Measurements from ENCODE around the gene CATSPERE.
A peak's percentile ranks its signal among the peaks of the same experiment; 100 is the strongest.
"Not testable (repeated sequence)": the region's sequence is repeated elsewhere in the genome, so short reads cannot be mapped to it uniquely, and the experiment has no call there.

Gene CATSPERE

DNA sequence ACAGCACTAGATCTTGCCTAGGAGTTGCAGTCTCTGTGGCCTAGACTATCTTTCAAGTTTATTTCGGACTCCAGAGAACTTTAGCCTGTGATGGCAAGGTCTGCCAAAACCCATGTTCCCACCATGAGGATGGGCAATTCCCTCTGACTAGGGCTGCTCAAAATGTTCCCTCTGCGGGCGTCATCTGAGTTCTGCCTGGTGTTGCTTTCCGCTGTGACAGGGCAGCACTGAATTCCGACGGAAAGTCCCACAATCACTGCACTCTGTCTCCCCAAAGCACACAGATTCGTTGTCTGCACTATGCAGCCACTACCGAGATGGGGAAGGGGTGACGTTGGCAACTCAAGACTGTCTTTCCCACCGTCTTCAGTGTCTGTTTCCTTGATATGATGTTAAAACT, 75.2 kb downstream of the CATSPERE start:
- DNase-seq (ENCODE audit: extremely low read depth in 1 of 2, low read depth in 1 of 2), result no peak

DNA sequence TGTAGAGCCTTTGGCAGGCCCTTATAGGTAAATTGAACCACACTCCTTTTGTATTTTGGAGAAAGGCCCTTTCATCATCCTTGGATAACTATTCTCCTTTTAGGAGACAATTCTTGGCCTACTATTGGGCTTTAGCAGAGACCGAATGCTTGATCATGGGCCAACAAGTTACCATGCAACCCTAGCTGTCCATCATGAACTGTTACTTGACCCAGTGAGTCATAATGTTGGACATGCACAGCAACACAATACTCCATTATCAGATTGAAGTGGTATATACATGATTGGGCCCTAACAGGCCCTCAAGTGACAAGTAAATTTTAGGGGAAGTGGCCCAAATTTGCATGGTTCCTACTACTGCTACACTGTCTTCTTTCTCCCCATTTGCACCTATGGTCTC, 84.4 kb downstream of the CATSPERE start:
- no peak for DNase-seq (ENCODE audit: extremely low read depth in 1 of 2, low read depth in 1 of 2)

DNA sequence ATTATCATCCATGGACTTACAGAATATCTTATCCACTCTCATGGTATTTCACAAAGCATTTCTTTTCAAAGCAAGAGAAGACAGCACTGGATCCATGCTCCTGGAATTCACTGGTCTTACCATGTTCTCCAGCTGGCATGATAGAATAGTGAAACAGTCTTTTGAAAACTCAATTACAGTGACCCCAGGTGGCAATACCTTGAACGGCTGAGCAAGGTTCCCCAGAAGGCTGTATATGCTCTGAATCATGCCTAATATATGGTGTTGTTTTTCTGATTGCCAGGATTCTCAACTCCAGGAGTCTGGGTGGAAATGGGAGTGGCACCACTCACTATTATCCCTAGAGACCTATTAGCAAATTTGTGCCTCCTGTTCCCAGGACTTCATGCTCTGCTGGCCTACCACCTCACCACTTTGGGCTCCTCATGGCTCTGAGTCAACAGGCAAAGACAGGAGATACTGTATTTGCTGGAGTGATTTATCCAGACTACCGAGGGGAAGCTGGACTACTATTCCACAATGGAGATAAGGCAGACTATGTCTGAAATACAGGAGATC, 87.6 kb downstream of the CATSPERE start:
- no peak for DNase-seq (ENCODE audit: extremely low read depth in 1 of 2, low read depth in 1 of 2)

DNA sequence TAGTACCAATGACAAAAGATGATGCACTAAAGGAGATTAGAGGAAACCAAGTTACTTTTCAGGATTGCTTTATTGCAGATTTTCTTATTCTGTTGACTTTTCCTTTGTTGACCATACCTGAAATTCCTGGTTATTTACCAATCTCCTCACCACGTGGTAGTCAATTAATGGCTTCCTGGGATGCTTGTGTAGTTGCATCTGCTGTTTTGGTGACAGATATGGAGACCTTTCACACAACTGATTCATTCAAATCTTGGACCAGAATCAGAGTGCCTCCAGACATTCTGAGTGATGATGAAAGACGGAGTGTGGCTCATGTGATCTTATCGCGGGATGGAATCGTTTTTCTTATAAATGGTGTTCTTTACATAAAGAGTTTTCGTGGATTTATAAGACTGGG, 91.3 kb downstream of the CATSPERE start:
- no peak for DNase-seq (ENCODE audit: extremely low read depth in 1 of 2, low read depth in 1 of 2)

DNA sequence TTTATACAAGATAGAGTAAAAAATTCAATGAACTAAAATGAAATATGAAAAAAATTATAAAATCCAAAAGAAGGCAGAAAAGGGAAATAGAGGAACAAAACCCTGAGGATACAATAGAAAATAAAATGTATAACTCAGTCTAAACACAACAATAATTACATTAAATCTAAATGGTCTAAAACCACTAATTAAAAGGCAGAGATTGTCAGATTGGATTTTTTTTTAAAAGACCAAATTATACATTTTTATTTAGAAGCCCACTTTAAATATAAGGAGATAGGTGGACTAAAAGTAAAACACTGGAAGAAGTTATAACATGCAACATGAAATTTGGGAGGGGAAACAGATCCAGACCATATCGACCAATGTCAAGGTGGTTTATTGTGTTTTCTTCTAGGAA, 95.2 kb downstream of the CATSPERE start:
- DNase-seq (ENCODE audit: extremely low read depth in 1 of 2, low read depth in 1 of 2), result no peak

DNA sequence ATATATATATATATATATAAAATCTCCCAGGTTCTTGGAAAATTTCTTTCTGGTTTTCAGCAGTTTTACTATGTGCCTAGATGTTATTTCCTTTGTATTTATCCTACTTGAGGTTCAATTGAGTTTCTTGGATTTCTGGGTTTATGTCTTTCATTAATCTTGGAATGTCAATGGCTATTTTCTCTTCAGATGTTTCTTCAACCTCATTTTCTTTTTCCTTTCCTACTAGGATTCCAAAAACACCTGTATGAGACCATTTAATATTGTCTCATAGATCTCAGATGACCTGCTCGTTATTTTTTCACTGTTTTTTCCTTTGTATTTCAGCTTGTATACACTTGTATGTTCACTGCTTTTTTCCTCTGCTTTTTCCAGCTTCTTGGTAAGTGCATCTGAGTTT, 96.5 kb downstream of the CATSPERE start:
- no peak for DNase-seq (ENCODE audit: extremely low read depth in 1 of 2, low read depth in 1 of 2)

DNA sequence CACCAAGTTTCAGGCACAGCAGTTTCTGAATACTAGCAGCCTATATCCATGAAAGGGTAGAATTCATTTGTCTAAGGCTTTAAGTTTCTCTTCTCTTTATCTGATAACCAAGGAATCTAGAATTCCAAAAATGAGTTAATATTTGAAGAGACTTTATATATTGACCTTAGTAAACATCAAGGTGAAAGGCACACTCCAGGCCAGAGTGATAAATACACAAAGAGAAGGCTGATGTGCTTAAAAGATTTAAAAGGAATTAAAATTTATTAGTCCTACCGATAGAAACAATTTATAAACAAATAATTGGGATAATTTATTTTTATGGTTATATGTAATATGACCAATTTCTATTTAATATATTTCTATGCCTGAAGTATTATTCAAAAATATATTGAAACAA, 98.5 kb downstream of the CATSPERE start:
- no peak for DNase-seq (ENCODE audit: extremely low read depth in 1 of 2, low read depth in 1 of 2)

DNA sequence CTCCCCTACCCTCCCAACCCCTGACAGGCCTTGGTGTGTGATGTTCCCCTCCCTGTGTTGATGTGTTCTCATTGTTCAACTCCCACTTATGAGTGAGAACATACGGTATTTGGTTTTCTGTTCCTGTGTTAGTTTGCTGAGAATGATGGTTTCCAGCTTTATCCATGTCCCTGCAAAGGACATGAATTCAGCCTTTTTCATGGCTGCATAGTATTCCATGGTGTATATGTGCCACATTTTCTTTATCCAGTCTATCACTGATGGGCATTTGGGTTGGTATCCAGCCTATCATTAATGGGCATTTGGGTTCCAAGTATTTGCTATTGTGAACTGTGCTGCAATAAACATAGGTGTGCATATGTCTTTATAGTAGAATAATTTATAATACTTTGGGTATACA, 101.8 kb downstream of the CATSPERE start:
- DNase-seq (ENCODE audit: extremely low read depth in 1 of 2, low read depth in 1 of 2), result not testable (repeated sequence)

DNA sequence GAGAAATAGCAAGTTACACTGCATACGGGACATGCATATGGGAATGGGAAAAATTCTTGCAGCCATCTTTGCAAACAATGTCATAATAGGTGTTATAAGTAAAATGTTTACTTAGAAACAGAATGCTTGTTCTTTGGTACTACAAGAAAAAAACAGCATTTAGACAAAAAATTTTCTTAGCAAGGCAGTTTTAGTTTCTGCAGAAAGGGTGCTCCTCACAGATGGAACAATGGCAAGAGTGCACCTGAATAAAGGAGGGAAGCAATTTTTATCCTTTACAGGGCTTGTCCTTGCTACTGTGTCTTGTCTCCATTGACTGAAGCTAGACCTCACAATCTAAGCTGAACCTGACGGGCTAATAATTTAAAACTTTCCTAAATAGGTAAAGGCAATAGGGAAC, 112.7 kb downstream of the CATSPERE start:
- DNase-seq (ENCODE audit: extremely low read depth in 1 of 2, low read depth in 1 of 2), result no peak

DNA sequence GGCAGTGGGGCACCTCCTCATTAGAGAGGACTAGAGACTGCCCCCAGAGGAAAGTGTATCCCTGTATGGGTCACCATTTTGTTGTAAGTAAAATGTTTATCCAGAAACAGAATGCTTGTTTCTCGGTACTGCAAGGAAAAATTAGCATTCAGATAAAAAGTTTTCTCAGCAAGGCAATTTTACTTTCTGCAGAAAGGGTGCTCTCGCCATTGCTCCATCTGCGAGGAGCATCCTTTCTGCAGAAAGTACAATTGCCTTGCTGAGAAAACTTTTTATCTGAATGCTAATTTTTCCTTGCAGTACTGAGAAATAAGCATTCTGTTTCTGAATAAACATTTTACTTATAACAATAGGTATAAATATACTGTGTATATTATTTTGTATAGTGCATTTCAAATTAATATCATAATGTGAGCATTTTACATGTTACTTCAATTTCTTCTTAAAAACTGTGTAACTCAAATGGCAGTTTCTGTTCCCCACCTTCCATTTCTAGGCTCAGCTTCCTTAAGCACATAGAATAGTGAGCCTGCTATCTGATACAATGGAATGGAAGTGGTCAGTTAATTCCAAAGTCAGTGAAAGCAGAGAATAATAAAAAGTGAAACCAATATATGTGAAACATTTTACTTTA, 115.3 kb downstream of the CATSPERE start:
- no peak for DNase-seq (ENCODE audit: extremely low read depth in 1 of 2, low read depth in 1 of 2)

DNA sequence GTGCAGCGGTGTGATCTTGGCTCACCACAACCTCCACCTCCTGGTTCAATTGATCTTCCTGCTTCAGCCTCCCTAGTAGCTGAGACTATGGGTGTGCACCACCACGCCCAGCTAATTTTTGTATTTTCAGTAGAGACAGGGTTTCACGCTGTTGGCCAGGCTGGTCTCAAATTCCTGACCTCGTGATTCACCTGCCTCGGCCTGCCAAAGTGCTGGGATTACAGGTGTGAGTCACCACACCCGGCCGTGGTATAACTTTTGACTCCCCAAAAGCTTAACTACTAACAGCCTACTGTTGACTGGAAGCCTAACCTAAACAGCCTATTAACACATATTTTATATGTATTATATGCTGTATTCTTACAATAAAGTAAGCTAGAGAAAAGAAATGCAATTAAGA, 117.1 kb downstream of the CATSPERE start:
- not testable (repeated sequence) for DNase-seq (ENCODE audit: extremely low read depth in 1 of 2, low read depth in 1 of 2)

DNA sequence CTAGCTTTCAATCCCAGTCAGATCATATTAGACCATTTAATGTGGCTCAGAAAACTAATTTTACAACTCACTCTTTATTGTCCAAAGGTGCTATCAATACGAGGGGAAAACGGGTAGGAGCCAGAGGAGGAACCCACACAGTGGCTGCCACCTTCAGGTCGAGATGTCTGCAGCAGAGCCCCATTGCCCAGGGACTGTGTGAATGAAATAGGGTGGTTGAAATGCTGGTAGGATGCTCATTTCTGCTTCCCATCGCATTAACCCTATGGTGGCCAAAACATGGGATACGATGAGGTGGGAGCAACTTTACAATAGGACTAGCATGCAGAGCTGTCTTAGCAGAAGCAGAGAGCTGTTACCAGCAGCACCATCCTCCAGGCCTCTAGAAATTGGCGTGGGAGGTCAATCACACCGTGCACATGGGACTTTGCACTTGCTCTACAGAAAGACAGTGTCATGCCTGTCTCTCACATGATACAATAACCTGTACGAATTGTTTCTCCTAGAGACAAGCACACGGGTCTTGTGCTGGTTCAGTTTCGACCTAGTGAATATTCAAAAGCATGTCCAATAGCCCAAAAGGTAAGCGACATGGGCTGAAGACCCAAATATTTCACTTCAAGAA, 122.4 kb downstream of the CATSPERE start:
- no peak for DNase-seq (ENCODE audit: extremely low read depth in 1 of 2, low read depth in 1 of 2)

DNA sequence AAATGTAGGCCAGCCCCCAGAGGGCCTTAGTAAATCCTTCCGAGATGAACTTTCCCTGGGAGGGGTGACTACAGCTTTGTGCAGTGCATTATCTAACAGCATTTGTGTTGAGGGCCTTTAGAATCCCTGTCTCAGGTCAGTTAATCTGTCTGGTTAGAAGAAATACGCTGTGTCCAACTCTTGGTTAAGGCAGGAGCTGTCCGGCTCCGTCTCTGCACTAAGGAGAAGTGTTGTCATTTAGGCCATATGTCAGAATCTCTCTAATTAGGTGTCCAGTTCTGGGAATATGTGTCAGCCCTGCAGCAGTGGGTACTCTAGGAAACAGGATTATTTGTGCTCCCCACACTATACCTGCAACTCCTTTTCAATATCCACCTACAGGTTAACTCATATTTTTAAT, 124.8 kb downstream of the CATSPERE start:
- no peak for DNase-seq (ENCODE audit: extremely low read depth in 1 of 2, low read depth in 1 of 2)

DNA sequence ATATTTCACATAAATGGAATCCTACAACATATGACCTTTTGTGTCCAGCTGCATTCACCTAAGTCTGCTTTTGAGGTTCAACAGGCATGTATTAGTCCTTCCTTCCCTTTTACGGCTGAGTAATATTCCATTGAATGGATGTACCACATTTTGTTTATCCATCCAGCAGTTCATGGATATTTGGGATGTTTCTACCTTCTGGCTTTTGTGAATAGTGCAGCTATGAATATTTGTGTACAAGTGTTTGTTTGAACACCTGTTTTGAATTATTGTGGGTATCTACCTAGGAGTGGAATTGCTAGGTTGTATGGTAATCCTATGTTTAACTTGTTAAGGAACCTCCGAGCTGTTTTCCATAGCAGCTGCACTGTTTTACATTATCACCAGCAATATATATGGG, 129.6 kb downstream of the CATSPERE start:
- DNase-seq (ENCODE audit: extremely low read depth in 1 of 2, low read depth in 1 of 2), result no peak

DNA sequence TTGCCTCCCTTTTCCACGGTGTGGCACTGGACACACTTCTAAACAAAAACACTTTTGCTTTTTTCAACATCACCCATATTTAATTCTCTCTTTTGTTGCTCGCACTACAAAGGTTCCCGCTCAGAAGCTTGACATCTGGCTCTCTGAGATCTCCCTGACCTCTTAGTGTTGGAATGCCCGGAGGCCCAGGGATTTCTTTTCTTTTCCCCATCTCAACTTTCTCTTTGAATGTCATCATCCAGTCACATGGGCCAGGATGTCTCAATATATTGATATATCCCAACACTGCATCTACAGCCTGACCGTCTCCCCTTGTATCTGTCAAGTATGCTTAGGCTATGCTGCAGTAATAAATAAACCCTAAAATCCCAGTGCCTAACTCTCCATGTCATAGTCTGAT, 137.5 kb downstream of the CATSPERE start:
- no peak for DNase-seq (ENCODE audit: extremely low read depth in 1 of 2, low read depth in 1 of 2)

DNA sequence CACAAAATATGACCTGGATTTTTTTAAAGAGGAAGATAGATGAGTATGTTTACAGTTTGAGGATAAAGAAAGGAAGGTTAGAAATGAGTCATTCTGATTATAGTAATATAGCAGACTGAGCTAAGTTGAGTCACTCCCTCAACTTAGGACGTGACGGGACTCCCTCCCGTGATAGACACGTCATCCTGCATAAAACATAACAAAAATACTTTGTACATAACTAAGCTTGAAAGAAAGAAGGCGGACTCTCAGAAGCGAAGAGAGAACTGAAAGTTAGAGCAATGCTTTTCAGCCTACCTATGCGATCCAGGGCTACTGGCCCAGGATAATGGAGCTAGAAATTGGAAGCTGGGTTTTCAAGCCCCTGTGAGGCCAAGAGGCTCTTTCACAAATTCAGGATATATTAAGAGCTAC, 138.9 kb downstream of the CATSPERE start:
- DNase-seq (ENCODE audit: extremely low read depth in 1 of 2, low read depth in 1 of 2), result peak in 1 of 2 donors; percentile 4

DNA sequence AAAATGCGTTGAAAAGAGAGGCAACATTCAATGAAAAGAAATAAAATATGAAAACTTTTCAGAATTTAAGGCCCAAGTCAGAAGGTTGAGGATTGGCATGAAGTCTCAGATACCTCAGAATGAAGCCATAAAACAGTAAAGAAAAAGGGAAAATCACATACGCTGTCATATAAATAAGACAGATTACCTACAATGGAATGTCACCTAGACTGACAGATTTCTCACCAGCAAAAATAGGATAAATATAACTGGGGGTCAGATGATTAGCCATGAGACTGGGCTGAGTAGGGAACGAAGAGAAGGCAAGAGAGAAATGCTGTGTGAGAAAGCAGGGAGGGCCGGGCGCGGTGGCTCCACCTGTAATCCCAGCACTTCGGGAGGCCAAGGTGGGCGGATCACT, 140.3 kb downstream of the CATSPERE start:
- no peak for DNase-seq (ENCODE audit: extremely low read depth in 1 of 2, low read depth in 1 of 2)

DNA sequence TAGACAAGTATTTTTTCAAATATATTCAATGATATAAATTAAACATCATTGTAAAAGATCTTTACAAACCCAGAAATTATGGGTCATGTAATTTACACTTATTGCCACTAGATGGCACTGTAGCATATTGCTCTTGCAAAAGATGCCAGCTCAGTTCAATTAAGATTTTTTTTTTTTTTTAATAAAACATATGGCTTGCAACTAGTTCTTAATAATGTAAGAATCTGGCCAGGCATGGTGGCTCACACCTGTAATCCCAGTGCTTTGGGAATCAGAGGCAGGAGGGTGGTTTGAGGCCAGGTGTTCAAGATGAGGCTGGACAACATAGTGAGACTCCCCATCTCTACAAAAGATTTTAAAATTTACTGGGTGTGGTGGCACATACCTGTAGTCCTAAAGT, 142.4 kb downstream of the CATSPERE start:
- no peak for DNase-seq (ENCODE audit: extremely low read depth in 1 of 2, low read depth in 1 of 2)

DNA sequence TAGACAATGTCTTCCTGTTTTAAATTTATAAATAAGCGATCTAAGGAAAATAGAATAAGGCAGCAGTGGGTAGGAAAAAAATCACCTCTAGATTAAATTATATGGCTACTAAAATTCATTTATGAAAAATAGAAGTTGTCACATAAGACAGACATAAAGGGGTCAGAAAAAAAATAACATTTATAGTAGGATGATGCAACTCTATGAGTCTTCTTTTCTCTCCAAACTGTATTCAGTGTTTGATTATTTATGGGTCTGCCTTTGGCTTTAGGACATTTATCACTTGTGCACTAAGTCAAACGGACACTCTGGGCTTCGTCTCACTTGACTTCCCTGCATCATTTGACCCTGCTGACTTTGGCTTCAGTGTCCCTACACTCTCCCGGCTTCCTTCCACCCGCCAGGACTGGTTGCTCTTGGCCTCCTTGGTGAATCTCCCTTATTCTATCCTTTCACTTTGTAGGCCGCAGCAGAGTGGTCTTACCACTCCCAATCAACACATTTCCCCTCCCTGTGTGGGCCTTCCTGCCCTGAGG, 144.8 kb downstream of the CATSPERE start:
- no peak for DNase-seq (ENCODE audit: extremely low read depth in 1 of 2, low read depth in 1 of 2)

DNA sequence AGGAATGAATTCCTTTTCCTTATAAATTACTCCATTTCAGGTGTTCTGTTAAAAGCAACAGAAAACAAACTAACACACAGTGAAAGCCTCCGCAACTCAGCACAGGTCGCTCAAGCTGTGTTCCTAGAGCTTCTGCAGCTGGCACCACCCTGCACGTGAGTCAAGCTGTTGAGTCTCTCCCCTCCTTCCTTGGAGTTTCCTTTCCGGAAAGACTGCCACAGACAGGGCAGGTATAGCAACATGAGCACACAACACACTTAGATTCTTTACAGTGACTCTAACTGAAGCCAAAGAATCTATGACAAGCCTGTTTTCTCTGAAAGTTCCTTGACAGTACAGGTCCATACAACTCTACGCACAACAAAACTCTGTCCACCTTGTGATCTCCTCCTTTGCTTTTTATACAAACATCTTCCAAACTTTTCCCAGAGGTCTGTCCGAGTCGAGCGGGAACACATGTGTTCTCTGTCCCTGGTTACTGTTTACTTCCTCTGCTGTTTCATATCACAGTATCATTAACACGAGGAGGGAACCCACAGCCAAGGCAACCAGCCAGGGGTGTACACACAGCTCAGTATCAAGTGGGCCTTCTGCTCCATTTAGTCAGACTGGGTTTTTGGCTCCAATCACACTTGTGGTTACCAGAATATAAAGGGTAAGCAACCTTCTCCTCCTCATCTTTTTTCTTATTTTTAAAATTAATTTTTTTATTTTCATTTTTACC, 153.2 kb downstream of the CATSPERE start:
- no peak for DNase-seq (ENCODE audit: extremely low read depth in 1 of 2, low read depth in 1 of 2)

DNA sequence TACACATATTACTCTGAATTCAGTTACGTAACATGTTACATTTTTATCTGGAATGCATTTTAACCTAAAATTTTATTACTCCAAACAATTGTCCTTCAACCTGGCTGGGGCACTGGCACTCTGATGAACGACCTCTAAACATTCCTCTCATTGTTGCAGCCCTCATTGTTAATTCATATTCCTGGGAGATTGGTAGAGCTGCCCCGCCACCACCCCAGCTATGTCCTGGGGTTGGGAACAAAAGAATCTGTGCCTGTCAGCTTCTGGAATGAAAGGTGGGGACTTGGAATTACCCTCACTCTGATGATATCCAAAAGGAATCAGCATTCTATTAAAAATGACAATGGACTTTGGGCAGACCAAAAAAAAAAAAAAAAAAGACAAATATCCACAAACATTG, 153.8 kb downstream of the CATSPERE start:
- no peak for DNase-seq (ENCODE audit: extremely low read depth in 1 of 2, low read depth in 1 of 2)

DNA sequence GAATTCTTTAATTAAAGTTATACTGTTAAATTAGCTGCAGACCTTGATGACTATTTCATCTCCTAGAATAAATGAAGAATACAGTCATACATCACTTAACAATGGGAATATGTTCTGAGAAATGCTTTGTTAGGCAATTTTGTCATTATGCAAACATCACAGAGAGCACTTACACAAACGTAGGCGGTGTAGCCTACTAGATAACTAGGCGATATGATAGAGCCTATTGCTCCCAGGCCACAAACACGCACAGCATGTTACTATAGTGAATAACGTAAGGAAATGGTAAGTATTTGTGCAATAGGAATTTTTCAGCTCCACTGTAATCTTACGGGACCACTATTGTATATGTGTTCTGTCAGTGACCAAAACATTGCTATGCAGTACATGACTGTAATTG, 154.2 kb downstream of the CATSPERE start:
- DNase-seq (ENCODE audit: extremely low read depth in 1 of 2, low read depth in 1 of 2), result no peak

Measured in activated CD8-positive, alpha-beta memory T cell treated with anti-CD3 and anti-CD28 coated beads for 1 hour (primary cell).